ENCODE measurements around the gene LSS. TPM values are rescaled to one million over a fixed set of nuclear protein-coding genes. Genes with fewer than 3 reads are reported as not detected.

LSS gene
- total and polyA plus RNA-seq, 2 of the 4 experiments (the other 2 are of a cell fraction): 43.4 to 58.1 TPM

DNA sequence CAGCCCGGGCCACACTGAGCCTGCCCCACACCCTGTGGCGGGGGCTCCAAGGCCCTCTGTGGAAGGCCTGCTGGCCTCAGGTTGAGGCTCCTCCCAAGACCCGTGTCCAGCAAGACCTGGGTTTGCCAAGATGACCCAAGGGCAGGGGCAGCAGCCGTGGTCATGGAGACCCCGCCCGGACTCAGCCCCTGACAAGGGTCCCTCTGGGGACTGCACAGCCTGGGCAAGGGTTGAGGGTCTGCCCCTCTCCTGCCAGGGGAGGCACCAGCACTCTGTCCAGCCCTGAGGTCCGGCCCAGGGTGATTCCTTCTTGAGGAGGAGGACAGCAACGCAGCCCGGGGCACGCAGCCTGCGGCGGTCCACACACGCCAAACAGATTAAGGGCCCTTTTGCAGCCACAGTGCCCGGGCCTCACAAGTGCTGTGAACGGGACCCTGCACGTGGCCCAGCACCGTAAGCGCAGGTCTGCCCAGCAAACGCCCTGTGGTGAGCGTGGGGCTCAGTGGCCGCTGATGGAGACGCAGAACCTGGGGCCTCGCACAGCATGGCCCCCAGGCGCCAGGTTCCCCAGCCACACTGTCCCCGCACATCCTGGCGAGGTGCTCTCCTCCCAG, 47.7 kb downstream of the LSS start:
- peaks cover 2% of the 10 kb centered on the region; the same call in 1 of the 2 replicates for H3K9me3 ChIP-seq (ENCODE audit: control insufficient read depth, insufficient read depth, low read length)
- no peak overlapping the region for H3K27ac ChIP-seq (ENCODE audit: insufficient read depth, low read length)
- no peak overlapping the region for H2AK5ac ChIP-seq (ENCODE audit: low read depth, low read length)
- no peak overlapping the region for H3K18ac ChIP-seq (ENCODE audit: low read depth, low read length)
- ChIA-PET CTCF (no interaction called here), POLR2A (ENCODE audit: unreplicated experiment) (no interaction called here)
- H3K9me1 ChIP-seq (ENCODE audit: insufficient read depth, low read length): peaks cover 4% of the 10 kb centered on the region
- TF ChIP-seq POLR2A (IDR thresholded peaks at IDR 0.05; ENCODE audit: low read depth, low read length): no peak
- TF ChIP-seq CEBPB (IDR thresholded peaks at IDR 0.05; ENCODE audit: low read depth, low read length): no peak
- TF ChIP-seq NFE2L2 (IDR thresholded peaks at IDR 0.05; ENCODE audit: low read depth, low read length): no peak
- TF ChIP-seq, protein P1, sequence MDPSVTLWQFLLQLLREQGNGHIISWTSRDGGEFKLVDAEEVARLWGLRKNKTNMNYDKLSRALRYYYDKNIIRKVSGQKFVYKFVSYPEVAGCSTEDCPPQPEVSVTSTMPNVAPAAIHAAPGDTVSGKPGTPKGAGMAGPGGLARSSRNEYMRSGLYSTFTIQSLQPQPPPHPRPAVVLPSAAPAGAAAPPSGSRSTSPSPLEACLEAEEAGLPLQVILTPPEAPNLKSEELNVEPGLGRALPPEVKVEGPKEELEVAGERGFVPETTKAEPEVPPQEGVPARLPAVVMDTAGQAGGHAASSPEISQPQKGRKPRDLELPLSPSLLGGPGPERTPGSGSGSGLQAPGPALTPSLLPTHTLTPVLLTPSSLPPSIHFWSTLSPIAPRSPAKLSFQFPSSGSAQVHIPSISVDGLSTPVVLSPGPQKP (IDR thresholded peaks at IDR 0.05; ENCODE audit: borderline replicate concordance, low read depth, low read length): no peak
- TF ChIP-seq RFX5 (IDR thresholded peaks at IDR 0.05; ENCODE audit: low read depth, low read length): no peak
- no peak for TF ChIP-seq USF2 (IDR thresholded peaks at IDR 0.05; ENCODE audit: low read depth, low read length)
- no peak for TF ChIP-seq RAD21 (IDR thresholded peaks at IDR 0.05; ENCODE audit: low read length)
- no peak for TF ChIP-seq MXI1 (IDR thresholded peaks at IDR 0.05; ENCODE audit: borderline replicate concordance, low read depth, low read length)
- TF ChIP-seq CTCF (conservative IDR thresholded peaks at IDR 0.05; ENCODE audit: low read depth, low read length): no peak
- no peak for TF ChIP-seq CHD1 (IDR thresholded peaks at IDR 0.05; ENCODE audit: low read depth, low read length)
- no peak for TF ChIP-seq FOS (IDR thresholded peaks at IDR 0.05; ENCODE audit: low read depth, low read length)
- TF ChIP-seq RCOR1 (IDR thresholded peaks at IDR 0.05; ENCODE audit: insufficient replicate concordance, low read length): no peak
- no peak for TF ChIP-seq SMC3 (IDR thresholded peaks at IDR 0.05; ENCODE audit: low read depth, low read length)
- no peak for TF ChIP-seq BHLHE40 (IDR thresholded peaks at IDR 0.05; ENCODE audit: low read depth, low read length)
- no peak overlapping the region for H2AFZ ChIP-seq (replicated peaks; ENCODE audit: low read length, poor library complexity)
- BruUV-seq (replicated peaks): no TSS peak
- no peaks in the 10 kb centered on the region for H3K27me3 ChIP-seq (ENCODE audit: control insufficient read depth, insufficient read depth, low read length)
- peaks cover 7% of the 10 kb centered on the region; the same call in 1 of the 2 replicates for H3K4me1 ChIP-seq (ENCODE audit: control insufficient read depth, insufficient read depth, low read length)
- H3K14ac ChIP-seq (replicated peaks; ENCODE audit: low read depth, low read length): no peak overlapping the region
- no peak overlapping the region for H2BK15ac ChIP-seq (ENCODE audit: low read depth, low read length)
- DNase-seq (no peak), ATAC-seq (ENCODE audit: low read depth) (no peak)
- H3K23ac ChIP-seq (ENCODE audit: low read depth, low read length): no peak overlapping the region
- dilution Hi-C loops (cut with HindIII; ENCODE audit: low sequenced_read_pairs, unreplicated experiment): no loop called here
- H3K9ac ChIP-seq (ENCODE audit: low read depth, low read length): no peak overlapping the region
- H4K8ac ChIP-seq (ENCODE audit: low read depth in 2 of 2, low read length in 2 of 2): no peak overlapping the region
- peaks cover 4 to 8% of the 10 kb centered on the region in 2 experiments; a peak in 3 of 4 replicates for H3K79me1 ChIP-seq (ENCODE audit: low read depth in 1 of 2, low read length in 2 of 2)
- H4K5ac ChIP-seq (ENCODE audit: low read depth, low read length): no peak overlapping the region
- intact Hi-C loops (cut with micrococcal nuclease): no loop called here
- H2BK20ac ChIP-seq (ENCODE audit: low read depth, low read length): no peak overlapping the region
- no peak overlapping the region for H3K4me3 ChIP-seq (ENCODE audit: insufficient read depth, low read depth, low read length)
- no peak overlapping the region for H3K4ac ChIP-seq (ENCODE audit: low read depth, low read length)
- 100% methylated on average over 5 of the region's 26 CpGs; no CpG with 5 or more reads in 1 of the 2 experiments for WGBS, 2 experiments (ENCODE audit: extremely low coverage in 2 of 2, insufficient read length in 1 of 2)
- in situ Hi-C loops (cut with MboI; ENCODE audit: low sequenced_read_pairs): no loop called here
- no peak overlapping the region for H2BK120ac ChIP-seq (ENCODE audit: low read depth, low read length)
- H3K36me3 ChIP-seq (ENCODE audit: control insufficient read depth, insufficient read depth, low read length): no peaks in the 10 kb centered on the region
- H4K20me1 ChIP-seq (ENCODE audit: insufficient read depth, low read length): no peaks in the 10 kb centered on the region
- no peak overlapping the region for H3K4me2 ChIP-seq (ENCODE audit: low read depth, low read length)
- no peak overlapping the region for H2AK9ac ChIP-seq (replicated peaks; ENCODE audit: low read depth, low read length, poor library complexity)
- no peak overlapping the region for H3K56ac ChIP-seq (ENCODE audit: extremely low read depth, insufficient read depth, low read length)
- no peak overlapping the region for H4K91ac ChIP-seq (ENCODE audit: insufficient read depth, low read depth, low read length)
- H2BK5ac ChIP-seq (ENCODE audit: low read depth, low read length, poor library complexity, severe bottlenecking): no peak overlapping the region
